Right lobe of liver (tissue), 6 donors: ENCODE results near the gene NPNT. TPM values are rescaled to one million over a fixed set of nuclear protein-coding genes. Genes with fewer than 3 reads are reported as not detected.

Experiments used
- ATAC-seq, 4 donors: fragments of 200-7000 bp; cut with Tn5 transposase; one replicate each; pipeline ENCODE4 v1.9.1; 2020; ENCODE audit warnings: mild to moderate bottlenecking in 4 of 4, moderate library complexity in 4 of 4
- DNase-seq, 3 donors: peaks; one replicate each; pipeline ENCODE4 v3.0.0-alpha.2; 2020
- H3K27ac ChIP-seq, 3 donors: fragments of 200-600 bp; one replicate each; pipeline ENCODE4 v1.8.0; 2022
- H3K27me3 ChIP-seq, 2 donors: fragments of 200-600 bp; one replicate each; pipeline ENCODE4 v1.8.0; 2022
- H3K36me3 ChIP-seq, 4 donors: fragments of 200-600 bp; sonication (generic) in 1 of 4; one replicate each; pipeline versions ENCODE4 v1.5.1 to v1.8.0; 2017 to 2022; ENCODE audit warnings: control low read depth in 1 of 4
- H3K4me1 ChIP-seq, 4 donors: fragments of 200-600 bp; sonication (generic) in 1 of 4; one replicate each; pipeline versions ENCODE4 v1.5.1 to v1.8.0; 2017 to 2022; ENCODE audit warnings: control low read depth in 1 of 4
- H3K4me3 ChIP-seq, 3 donors: fragments of 200-600 bp; one replicate each; pipeline ENCODE4 v1.8.0; 2022
- H3K9me3 ChIP-seq, 4 donors: fragments of 200-600 bp; sonication (generic) in 1 of 4; one replicate each; pipeline versions ENCODE4 v1.5.1 to v1.8.0; 2017 to 2022; ENCODE audit warnings: control low read depth in 1 of 4
- CTCF ChIP-seq, 4 donors: fragments of 200-600 bp in 3 of 4; fragments of 450-650 bp in 1 of 4; IDR thresholded peaks; one replicate each; pipeline versions ENCODE4 v1.5.1 to v1.8.0; 2016 to 2022; ENCODE audit warnings: antibody characterized with exemption in 4 of 4, mild to moderate bottlenecking in 2 of 4
- POLR2A ChIP-seq: fragments of 450-650 bp; IDR thresholded peaks from one replicate; pipeline ENCODE4 v1.6.1; 2017; ENCODE audit warnings: antibody characterized with exemption, mild to moderate bottlenecking
- WGBS: methylation state at CpG from one replicate; pipeline ENCODE4 v1.1.6; 2018; ENCODE audit warnings: low coverage, low lambda C conversion rate; ENCODE audit not compliant: insufficient coverage; ENCODE audit errors: missing lambda C conversion rate; 5-methylcytosine and 5-hydroxymethylcytosine counted together
- intact Hi-C, 2 donors: fragments of 100-400 bp; cut with DNase I; formaldehyde crosslinking; loops; one replicate each; pipeline versions ENCODE4 v1.11.2 to v1.14.1; 2022
- total RNA-seq, 6 experiments: library from RNA; depleted of rRNA in 2 of 6; stranded (reverse); fragments of >200 nt in 2 of 6; fragmentation: NEBNext Ultra II Directional in 3 of 6; extraction: Animal tissue kit (Norgen Biotek cat#: 25700) in 3 of 6; gene quantifications; one replicate each; pipeline versions ENCODE4 v1.1.0 to v1.2.4, GENCODE V29; 2016 to 2023
- donor health status: DM: no; HTN: yes; CAD: no.
- donor health status: DM: no; HTN: no; CAD: no.
- donor health status: DM: no; HTN: no; CAD: no.
- donor health status: DM: no; HTN: yes; CAD: no.
- donor health status: DM: no; HTN: yes; CAD: no.

Gene NPNT
- total RNA-seq, 6 experiments from 2014 or later = 0.71 to 1.7 (median 1.1) TPM

- H3K9me3 ChIP-seq = no peaks in the 10 kb centered on the region
- H3K27ac ChIP-seq = no peak overlapping the region
- no peaks in the 10 kb centered on the region for H3K36me3 ChIP-seq
- H3K27me3 ChIP-seq = no peaks in the 10 kb centered on the region
- DNase-seq = no peak
- TF ChIP-seq POLR2A (no peak), CTCF (IDR thresholded peaks at IDR 0.05) (no peak)
- no peak for ATAC-seq
- no peak overlapping the region for H3K4me3 ChIP-seq
- intact Hi-C loops = no loop called here
- H3K4me1 ChIP-seq = no peaks in the 10 kb centered on the region
- 17% methylated on average over 2 of the region's 2 CpGs for WGBS
Observed at GRCh38 chr4:105878668-105879067, 16.6 kb upstream of the NPNT start.

GRCh38 chr4:105887508-105887907 is 7.8 kb upstream of the NPNT start:
- Histone ChIP-seq H3K4me3 (no peak overlapping the region), H3K36me3 (no peaks in the 10 kb centered on the region), H3K4me1 (no peaks in the 10 kb centered on the region), H3K27me3 (no peaks in the 10 kb centered on the region), H3K27ac (no peak overlapping the region), H3K9me3 (no peaks in the 10 kb centered on the region)
- intact Hi-C loops = no loop called here
- ATAC-seq (no peak), DNase-seq (no peak)
- WGBS = 48% methylated on average over 2 of the region's 2 CpGs
- TF ChIP-seq POLR2A = no peak
- TF ChIP-seq CTCF (IDR thresholded peaks at IDR 0.05) = no peak

DNA sequence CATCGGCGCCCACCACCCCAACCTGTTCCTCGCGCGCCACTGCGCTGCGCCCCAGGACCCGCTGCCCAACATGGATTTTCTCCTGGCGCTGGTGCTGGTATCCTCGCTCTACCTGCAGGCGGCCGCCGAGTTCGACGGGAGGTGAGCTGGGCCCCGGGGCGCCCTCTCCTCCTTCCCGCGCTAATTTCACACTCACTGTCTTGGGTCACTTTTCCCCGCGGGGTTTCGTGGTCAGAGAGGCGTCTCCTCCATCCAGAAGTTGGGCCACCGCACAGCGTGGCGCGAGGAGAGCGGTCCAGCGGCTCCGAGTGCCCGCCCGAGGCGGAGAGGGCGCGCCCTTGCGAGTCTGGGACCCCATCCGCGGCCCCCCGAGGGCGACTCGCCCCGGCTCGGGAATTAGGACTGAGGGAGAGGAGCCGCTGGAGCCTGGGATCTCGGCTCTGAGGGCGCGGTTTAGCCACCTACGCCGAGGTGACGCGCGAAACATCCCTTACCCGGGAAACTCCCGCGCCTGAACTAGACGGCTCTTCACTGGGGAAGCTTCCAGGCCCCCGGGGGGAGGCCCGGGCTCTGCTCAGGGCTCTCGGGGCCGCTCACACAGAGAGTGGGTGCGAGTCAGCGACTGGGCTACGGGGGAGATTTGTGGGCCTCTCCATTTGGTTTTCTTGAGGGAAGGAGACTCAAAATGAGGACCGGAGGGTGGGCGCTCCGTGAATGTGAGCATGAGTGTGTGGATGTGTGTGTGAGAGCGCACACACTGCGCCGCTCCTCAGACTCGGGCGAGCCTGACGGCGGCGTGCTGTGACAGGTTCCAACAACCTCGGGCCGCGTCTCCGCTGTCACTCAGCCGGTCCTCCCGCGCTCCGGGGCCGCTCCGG is 551 bp downstream of the NPNT start:
- H3K27ac ChIP-seq = no peak overlapping the region
- intact Hi-C loops = no loop called here
- ATAC-seq = peak in 3 of 4 donors; percentile 25 to 46 (median 33)
- H3K4me3 ChIP-seq = peak overlapping the region; percentile 14 to 37 (median 18)
- 3% methylated on average over 7 of the region's 84 CpGs for WGBS
- no peaks in the 10 kb centered on the region for H3K4me1 ChIP-seq
- no peaks in the 10 kb centered on the region for H3K9me3 ChIP-seq
- DNase-seq = peak; percentile 20 to 52 (median 44)
- TF ChIP-seq CTCF (IDR thresholded peaks at IDR 0.05) (no peak), POLR2A (no peak)
- no peaks in the 10 kb centered on the region for H3K36me3 ChIP-seq
- peaks cover 0 to 15% of the 10 kb centered on the region in 2 donors for H3K27me3 ChIP-seq

- no peak for ATAC-seq
- peaks cover 0 to 15% of the 10 kb centered on the region in 2 donors for H3K27me3 ChIP-seq
- DNase-seq = no peak
- H3K4me1 ChIP-seq = no peaks in the 10 kb centered on the region
- TF ChIP-seq CTCF (IDR thresholded peaks at IDR 0.05) (no peak), POLR2A (no peak)
- H3K4me3 ChIP-seq = peak overlapping the region in 1 of 3 donors; percentile 37
- 6% methylated on average over 16 of the region's 22 CpGs for WGBS
- H3K36me3 ChIP-seq = no peaks in the 10 kb centered on the region
- H3K27ac ChIP-seq = no peak overlapping the region
- intact Hi-C loops = no loop called here
- H3K9me3 ChIP-seq = no peaks in the 10 kb centered on the region
Observed at GRCh38 chr4:105896461-105896942, 1.2 kb downstream of the NPNT start.
